HG03139 (cell line): ENCODE data around the gene PLXNA3.

ENCODE experiments used
- ATAC-seq: cut with Tn5 transposase; IDR thresholded peaks from one replicate; pipeline ENCODE4 v1.9.1; 2021; ENCODE audit not compliant: unreplicated experiment

Gene PLXNA3

GRCh38 chrX:154458954-154459778, 1.1 kb downstream of the PLXNA3 start:
- no peak for ATAC-seq

DNA sequence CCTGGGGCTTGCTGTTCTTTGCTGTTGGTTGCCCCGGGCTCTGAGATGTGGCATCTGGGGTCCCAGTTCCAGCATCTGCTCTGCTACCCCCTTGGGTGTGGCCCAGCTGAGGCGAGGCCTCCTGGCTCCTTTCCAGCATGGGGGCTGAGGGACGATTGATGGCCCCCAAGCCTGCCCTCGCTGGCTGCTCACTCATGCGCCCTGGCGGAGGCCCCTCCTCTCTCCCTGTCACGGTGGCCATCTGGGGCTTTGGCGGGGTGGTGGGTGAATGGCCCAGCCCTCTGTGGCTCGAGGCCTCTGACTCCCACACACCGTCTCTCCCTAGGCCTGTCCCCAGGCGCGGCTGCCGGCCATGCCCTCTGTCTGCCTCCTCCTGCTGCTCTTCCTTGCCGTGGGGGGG, 1.8 kb downstream of the PLXNA3 start:
- ATAC-seq, result no peak

DNA sequence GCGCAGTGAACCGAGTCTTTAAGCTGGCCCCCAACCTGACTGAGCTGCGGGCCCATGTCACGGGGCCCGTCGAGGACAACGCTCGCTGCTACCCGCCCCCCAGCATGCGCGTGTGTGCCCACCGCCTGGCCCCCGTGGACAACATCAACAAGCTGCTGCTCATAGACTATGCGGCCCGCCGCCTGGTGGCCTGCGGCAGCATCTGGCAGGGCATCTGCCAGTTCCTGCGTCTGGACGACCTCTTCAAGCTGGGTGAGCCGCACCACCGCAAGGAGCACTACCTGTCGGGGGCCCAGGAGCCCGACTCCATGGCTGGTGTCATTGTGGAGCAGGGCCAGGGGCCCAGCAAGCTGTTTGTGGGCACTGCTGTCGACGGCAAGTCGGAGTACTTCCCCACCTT, 2.2 kb downstream of the PLXNA3 start:
- no peak for ATAC-seq

GRCh38 chrX:154462396-154462795, 4.3 kb downstream of the PLXNA3 start:
- ATAC-seq, result no peak

DNA sequence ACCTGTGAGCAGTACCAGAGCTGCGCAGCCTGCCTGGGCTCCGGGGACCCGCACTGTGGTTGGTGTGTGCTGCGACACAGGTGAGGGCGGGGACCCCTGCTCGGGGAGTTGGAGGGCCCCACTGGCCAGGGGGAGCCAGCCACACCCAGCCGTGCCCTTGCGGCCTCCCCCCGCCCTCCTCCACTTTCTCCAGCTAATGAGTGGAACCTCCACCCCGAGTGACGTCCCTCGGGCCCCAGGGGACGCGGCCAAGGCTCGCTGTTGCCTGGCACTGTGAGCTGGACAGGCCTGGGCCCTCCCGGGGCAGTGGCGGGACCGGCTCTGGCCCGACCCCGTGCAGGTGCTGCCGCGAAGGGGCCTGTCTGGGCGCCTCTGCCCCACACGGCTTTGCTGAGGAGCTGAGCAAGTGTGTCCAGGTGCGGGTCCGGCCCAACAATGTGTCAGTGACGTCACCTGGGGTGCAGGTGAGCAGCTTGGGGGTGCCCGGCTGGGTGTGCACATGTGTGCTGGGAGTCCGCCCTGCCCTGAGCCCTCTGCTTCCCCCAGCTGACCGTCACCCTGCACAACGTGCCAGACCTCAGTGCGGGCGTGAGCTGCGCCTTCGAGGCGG, 5.6 kb downstream of the PLXNA3 start:
- ATAC-seq, result no peak

GRCh38 chrX:154464806-154465365, 6.8 kb downstream of the PLXNA3 start:
- ATAC-seq, result no peak

GRCh38 chrX:154465601-154466000, 7.5 kb downstream of the PLXNA3 start:
- no peak for ATAC-seq

DNA sequence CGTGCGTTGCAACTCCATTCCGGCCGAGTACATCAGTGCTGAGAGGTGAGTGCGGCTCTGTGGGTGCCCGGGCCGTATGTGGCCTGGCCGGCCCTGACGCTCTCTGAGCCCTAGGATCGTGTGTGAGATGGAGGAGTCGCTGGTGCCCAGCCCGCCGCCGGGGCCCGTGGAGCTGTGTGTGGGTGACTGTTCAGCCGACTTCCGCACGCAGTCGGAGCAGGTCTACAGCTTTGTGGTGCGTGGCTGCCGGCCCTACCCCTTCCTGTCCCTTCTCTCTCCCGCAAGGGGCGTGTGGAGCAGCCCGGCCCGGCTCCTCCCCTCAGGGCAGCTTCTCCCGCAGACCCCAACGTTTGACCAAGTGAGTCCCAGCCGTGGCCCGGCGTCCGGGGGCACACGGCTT, 8.0 kb downstream of the PLXNA3 start:
- no peak for ATAC-seq

DNA sequence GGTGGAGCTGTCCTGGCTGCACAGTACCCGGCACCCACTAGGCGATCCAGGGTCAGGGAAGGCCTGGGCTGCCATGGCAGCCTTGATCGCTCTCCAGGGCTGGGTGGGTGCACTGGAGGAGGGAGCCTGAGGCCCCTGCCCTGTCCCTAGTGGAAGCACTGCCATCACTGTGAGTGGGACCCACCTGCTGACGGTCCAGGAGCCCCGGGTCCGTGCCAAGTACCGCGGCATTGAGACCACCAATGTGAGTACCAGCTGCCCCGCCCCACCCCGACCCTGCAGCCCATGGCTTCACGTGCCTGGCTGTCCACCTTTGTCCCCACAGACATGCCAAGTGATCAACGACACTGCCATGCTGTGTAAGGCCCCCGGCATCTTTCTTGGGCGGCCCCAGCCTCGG, 8.8 kb downstream of the PLXNA3 start:
- no peak for ATAC-seq

DNA sequence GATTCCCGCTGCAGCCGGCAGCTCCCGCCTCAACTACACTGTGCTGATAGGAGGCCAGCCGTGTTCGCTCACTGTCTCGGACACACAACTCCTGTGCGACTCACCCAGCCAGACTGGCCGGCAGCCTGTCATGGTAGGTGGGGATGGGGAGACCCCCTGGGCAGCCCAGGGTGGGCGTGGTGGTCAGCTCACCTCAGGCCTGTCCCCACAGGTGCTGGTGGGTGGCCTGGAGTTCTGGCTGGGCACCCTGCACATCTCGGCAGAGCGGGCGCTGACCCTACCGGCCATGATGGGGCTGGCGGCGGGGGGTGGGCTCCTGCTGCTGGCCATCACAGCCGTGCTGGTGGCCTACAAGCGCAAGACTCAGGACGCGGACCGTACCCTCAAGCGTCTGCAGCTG, 9.5 kb downstream of the PLXNA3 start:
- no peak for ATAC-seq

DNA sequence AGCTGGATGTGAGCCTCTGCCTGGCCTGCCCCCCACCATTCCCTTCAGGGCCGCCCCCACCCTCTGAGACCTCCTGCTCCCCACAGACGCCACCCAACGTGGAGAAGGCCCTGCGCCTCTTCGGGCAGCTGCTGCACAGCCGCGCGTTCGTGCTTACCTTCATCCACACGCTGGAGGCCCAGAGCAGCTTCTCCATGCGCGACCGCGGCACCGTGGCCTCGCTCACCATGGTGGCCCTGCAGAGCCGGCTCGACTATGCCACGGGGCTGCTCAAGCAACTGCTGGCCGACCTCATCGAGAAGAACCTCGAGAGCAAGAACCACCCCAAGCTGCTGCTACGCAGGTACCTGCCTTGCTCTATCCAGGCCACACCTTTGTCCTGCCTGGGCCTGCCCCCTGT, 10.1 kb downstream of the PLXNA3 start:
- no peak for ATAC-seq

DNA sequence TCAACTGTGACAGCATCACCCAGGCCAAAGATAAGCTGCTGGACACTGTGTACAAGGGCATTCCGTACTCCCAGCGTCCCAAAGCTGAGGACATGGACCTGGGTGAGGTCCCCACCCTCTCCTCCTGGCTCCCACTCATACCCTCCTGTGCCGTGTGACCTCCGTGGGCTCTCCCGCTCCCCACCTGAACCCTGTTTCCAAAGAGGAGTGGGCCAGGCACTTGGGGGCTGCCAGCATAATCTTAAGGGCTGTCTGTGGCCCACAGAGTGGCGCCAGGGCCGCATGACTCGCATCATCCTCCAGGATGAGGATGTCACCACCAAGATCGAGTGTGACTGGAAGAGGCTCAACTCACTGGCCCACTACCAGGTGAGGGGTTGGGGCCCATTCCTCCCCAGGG, 11.0 kb downstream of the PLXNA3 start:
- no peak for ATAC-seq

- ATAC-seq, result no peak
Observed at GRCh38 chrX:154469880-154470279, 11.8 kb downstream of the PLXNA3 start.

DNA sequence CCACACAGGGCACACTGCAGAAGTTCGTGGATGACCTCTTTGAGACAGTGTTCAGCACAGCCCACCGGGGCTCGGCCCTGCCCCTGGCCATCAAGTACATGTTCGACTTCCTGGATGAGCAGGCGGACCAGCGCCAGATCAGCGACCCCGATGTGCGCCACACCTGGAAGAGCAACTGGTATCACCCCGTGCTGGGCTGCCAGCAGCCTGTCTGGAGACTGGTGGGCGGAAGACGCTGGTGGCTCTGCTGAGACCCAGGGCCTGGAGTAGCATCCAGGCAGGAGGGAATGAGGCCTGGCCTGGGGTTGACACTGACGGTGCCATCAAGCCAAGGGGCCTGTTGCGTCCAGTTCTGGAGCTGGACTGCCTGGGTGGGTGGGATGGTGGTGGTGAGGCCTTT, 12.4 kb downstream of the PLXNA3 start:
- ATAC-seq, result no peak

DNA sequence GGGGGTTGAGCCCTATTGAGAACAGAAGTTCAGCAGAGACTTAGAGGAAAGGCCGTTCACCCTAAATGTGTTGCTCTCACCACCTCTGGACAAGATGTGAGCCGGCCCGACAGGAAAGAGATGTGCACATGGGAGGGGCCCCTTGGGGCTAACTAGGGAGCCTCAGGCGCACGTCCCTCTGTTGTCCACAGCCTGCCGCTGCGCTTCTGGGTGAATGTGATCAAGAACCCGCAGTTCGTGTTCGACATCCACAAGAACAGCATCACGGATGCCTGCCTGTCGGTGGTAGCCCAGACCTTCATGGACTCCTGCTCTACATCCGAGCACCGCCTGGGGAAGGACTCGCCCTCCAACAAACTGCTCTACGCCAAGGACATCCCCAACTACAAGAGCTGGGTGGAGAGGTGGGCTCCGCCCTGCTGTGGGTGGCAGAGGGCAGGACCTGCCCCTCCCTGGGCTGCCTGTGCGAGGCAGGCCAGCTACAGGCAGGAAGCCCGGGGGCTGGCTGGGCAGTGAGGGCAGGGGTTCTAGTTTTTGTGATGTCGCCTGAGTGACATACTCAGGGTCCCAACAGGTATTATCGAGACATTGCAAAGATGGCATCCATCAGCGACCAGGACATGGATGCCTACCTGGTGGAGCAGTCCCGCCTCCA, 13.0 kb downstream of the PLXNA3 start:
- no peak for ATAC-seq

GRCh38 chrX:154471839-154472684, 14.0 kb downstream of the PLXNA3 start:
- no peak for ATAC-seq

GRCh38 chrX:154472685-154473632, 14.9 kb downstream of the PLXNA3 start:
- ATAC-seq, result no peak

- no peak for ATAC-seq
Observed at GRCh38 chrX:154473683-154474082, 15.6 kb downstream of the PLXNA3 start.

DNA sequence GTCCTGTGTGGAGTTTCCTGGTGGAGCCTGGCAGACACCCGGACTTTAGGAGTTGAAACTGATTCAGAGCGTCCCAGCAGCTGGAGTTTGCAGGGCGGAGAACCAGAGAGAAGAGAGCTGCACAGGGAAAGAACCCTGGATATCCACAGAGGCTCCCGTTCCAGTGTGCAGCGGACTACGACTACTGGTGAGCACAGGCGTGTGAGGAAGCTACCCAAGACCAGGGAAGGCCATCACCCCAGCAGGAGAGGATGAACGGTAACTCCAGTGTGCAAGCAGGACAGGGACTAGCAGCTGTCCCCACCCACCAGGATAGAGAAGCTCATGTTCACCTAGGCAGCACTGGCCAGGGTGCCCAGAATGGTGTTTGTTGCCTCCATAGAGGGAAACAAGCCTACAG, 18.7 kb downstream of the PLXNA3 start:
- no peak for ATAC-seq
